DND-41 (cell line): ENCODE results near the gene TMC3.

Experiments used
- ATAC-seq: fragments of 200-7000 bp; cut with Tn5 transposase; 3 replicates; pipeline ENCODE4 v1.9.1; 2021; ENCODE audit warnings: low read depth; ENCODE audit not compliant: insufficient read depth
- DNase-seq: peaks from one replicate; pipeline ENCODE4 v3.0.0-alpha.2; 2020
- H2AFZ ChIP-seq: 2 replicates; pipeline ENCODE4 v1.6.0; 2012; ENCODE audit warnings: low read depth, low read length
- H3K27ac ChIP-seq: 2 replicates; pipeline ENCODE4 v1.5.1; 2012; ENCODE audit warnings: low read length, inconsistent platforms
- H3K27me3 ChIP-seq: fragments of 200-600 bp; sonication (generic); 2 replicates; pipeline ENCODE4 v1.6.0; 2012; ENCODE audit warnings: low read length, mild to moderate bottlenecking, inconsistent platforms; ENCODE audit not compliant: insufficient read depth, poor library complexity
- H3K36me3 ChIP-seq: 2 replicates; pipeline ENCODE4 v1.5.1; 2012; ENCODE audit warnings: low read length, inconsistent platforms; ENCODE audit not compliant: insufficient read depth
- H3K4me1 ChIP-seq: 2 replicates; pipeline ENCODE4 v1.5.1; 2012; ENCODE audit warnings: mild to moderate bottlenecking, low read length; ENCODE audit not compliant: insufficient read depth
- H3K4me2 ChIP-seq: 2 replicates; pipeline ENCODE4 v1.6.0; 2012; ENCODE audit warnings: mild to moderate bottlenecking, moderate library complexity, low read length, inconsistent platforms; ENCODE audit not compliant: insufficient read depth
- H3K4me3 ChIP-seq, 2 experiments: fragments of 200-600 bp in 1 of 2; shearing (Covaris generic) in 1 of 2; 2 replicates each; pipeline ENCODE4 v1.5.1; 2012 to 2016; ENCODE audit warnings: inconsistent platforms in 2 of 2, low read length in 2 of 2, mild to moderate bottlenecking in 2 of 2, low read depth in 1 of 2, moderate library complexity in 1 of 2
- H3K79me2 ChIP-seq: 2 replicates; pipeline ENCODE4 v1.6.0; 2012; ENCODE audit warnings: low read length, inconsistent platforms; ENCODE audit not compliant: insufficient read depth
- H3K9ac ChIP-seq: 2 replicates; pipeline ENCODE4 v1.6.0; 2012; ENCODE audit warnings: low read depth, mild to moderate bottlenecking, inconsistent platforms, low read length, moderate library complexity
- H3K9me3 ChIP-seq: 2 replicates; pipeline ENCODE4 v1.5.1; 2012; ENCODE audit warnings: low read length, moderate library complexity, mild to moderate bottlenecking, inconsistent platforms; ENCODE audit not compliant: insufficient read depth, severe bottlenecking
- H4K20me1 ChIP-seq: 2 replicates; pipeline ENCODE4 v1.6.0; 2012; ENCODE audit warnings: low read length; ENCODE audit not compliant: insufficient read depth
- EZH2 ChIP-seq: IDR thresholded peaks from 3 replicates; pipeline ENCODE4 v1.6.1; 2012; ENCODE audit warnings: borderline replicate concordance, low read depth, mild to moderate bottlenecking, moderate library complexity, low read length, inconsistent platforms; ENCODE audit not compliant: severe bottlenecking
- TF ChIP-seq, protein P1 (sequence below): IDR thresholded peaks from 2 replicates; pipeline ENCODE4 v1.5.1; 2012; ENCODE audit warnings: borderline replicate concordance, low read length, moderate library complexity, mild to moderate bottlenecking; ENCODE audit not compliant: poor library complexity, severe bottlenecking; ENCODE audit errors: extremely low read depth

TMC3 gene

DNA sequence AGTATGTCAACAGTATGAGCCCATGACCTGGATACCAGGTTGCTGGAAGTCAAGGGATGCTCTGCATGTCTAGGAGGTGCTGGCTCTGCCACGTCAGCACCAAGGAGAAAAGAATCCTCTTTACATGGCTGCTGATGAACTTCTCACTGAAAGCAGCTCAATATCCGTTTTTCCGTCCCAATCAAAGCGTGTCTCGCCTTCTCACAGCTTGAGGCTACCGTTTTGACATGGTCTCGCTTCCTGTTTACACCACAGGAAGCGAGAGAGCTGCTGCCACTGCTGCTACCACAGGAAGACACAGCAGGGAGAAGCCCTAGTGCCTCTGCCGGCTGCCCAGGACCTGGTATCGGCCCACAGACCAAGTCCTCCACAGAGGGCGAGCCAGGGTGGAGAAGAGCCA is 77.3 kb downstream of the TMC3 start:
- Histone ChIP-seq H3K9ac (peak overlapping the region; percentile 78), H3K27ac (peak overlapping the region; percentile 99), H3K36me3 (peaks cover 25% of the 10 kb centered on the region), H3K4me3 (peak overlapping the region; percentile 29 to 67; a peak in 3 of 4 replicates), H2AFZ (peak overlapping the region; percentile 63), H3K9me3 (no peaks in the 10 kb centered on the region), H3K4me2 (peak overlapping the region; percentile 76), H3K4me1 (peaks cover 99% of the 10 kb centered on the region), H3K79me2 (peaks cover 74% of the 10 kb centered on the region), H4K20me1 (no peaks in the 10 kb centered on the region), H3K27me3 (no peaks in the 10 kb centered on the region)
- no peak for TF ChIP-seq EZH2
- TF ChIP-seq, protein P1, sequence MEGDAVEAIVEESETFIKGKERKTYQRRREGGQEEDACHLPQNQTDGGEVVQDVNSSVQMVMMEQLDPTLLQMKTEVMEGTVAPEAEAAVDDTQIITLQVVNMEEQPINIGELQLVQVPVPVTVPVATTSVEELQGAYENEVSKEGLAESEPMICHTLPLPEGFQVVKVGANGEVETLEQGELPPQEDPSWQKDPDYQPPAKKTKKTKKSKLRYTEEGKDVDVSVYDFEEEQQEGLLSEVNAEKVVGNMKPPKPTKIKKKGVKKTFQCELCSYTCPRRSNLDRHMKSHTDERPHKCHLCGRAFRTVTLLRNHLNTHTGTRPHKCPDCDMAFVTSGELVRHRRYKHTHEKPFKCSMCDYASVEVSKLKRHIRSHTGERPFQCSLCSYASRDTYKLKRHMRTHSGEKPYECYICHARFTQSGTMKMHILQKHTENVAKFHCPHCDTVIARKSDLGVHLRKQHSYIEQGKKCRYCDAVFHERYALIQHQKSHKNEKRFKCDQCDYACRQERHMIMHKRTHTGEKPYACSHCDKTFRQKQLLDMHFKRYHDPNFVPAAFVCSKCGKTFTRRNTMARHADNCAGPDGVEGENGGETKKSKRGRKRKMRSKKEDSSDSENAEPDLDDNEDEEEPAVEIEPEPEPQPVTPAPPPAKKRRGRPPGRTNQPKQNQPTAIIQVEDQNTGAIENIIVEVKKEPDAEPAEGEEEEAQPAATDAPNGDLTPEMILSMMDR, result peak; percentile 21
- peak; percentile 78 for ATAC-seq
- peak; percentile 86 for DNase-seq

DNA sequence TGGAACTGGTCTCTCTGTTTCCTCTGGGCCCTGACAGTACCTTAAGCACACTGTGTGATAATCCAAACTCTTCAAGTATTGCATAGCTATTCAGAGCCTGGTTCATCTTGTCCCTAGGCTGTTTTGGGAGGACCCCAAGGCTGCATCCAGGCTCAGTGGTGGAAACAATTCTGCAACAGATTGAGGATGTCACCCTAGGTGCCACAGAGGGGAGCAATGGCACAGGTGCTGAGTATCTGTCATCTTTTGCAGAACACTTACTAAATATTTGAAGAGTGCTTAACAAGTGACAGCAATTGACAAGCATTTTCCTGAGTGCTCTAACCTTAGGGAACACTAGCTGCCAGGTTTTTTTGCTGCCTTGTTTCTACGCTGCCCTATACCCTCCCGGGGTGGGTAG is 77.8 kb downstream of the TMC3 start:
- H3K4me2 ChIP-seq, result peak overlapping the region; percentile 76
- peak overlapping the region; percentile 63 for H2AFZ ChIP-seq
- peak overlapping the region; percentile 99 for H3K27ac ChIP-seq

DNA sequence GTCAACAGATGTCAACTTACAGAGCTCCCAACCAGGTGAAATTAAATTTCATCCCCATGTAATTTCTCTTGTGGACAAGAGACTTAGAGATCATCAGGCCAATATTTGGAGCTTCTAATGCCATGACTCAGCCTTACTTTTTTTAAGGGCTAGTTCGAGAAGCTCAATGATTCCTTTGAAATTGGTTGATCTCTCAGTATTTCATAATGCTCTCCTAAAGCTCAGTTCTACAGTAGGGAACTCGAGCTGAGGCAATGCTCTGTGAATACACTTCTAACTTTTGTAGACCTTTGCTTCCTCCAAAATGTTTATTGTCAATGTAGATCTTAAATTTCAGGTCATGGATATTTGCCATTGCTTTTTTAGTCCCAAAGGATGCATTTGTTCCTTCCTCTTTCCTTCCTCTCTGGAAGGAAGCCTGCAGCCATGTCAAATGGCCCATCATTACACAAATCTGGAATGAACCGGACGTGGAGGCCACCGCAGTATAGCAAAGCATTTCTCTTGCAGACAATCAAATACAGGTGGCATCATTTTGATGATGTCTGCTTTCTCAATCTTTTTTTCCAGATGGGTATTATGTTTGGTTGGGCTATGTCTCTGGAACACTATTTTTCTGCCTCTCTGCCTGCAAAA is 78.4 kb downstream of the TMC3 start:
- no peak for TF ChIP-seq EZH2
- TF ChIP-seq, protein P1, result no peak
- no peak for ATAC-seq
- DNase-seq, result no peak
- no peaks in the 10 kb centered on the region for H4K20me1 ChIP-seq
- H3K4me2 ChIP-seq, result peak overlapping the region; percentile 76
- peaks cover 14% of the 10 kb centered on the region for H3K36me3 ChIP-seq
- no peaks in the 10 kb centered on the region for H3K27me3 ChIP-seq
- no peaks in the 10 kb centered on the region for H3K9me3 ChIP-seq
- peak overlapping the region; percentile 63 for H2AFZ ChIP-seq
- H3K4me1 ChIP-seq, result peaks cover 97% of the 10 kb centered on the region
- peak overlapping the region in 1 of 2 experiments; percentile 67; a peak in 2 of 4 replicates for H3K4me3 ChIP-seq
- peak overlapping the region; percentile 78 for H3K9ac ChIP-seq
- peak overlapping the region; percentile 99 for H3K27ac ChIP-seq
- H3K79me2 ChIP-seq, result peaks cover 63% of the 10 kb centered on the region

More for the DNA sequence above, 77.8 kb downstream of the TMC3 start:
- H3K4me3 ChIP-seq, result peak overlapping the region; percentile 11 to 67; a peak in 3 of 4 replicates
- peaks cover 69% of the 10 kb centered on the region for H3K79me2 ChIP-seq
- peaks cover 20% of the 10 kb centered on the region for H3K36me3 ChIP-seq
- H3K4me1 ChIP-seq, result peaks cover 99% of the 10 kb centered on the region
- H3K9me3 ChIP-seq, result no peaks in the 10 kb centered on the region
- peak overlapping the region; percentile 78 for H3K9ac ChIP-seq
- ATAC-seq (no peak), DNase-seq (peak; percentile 32)
- TF ChIP-seq, protein P1, result peak; percentile 10
- TF ChIP-seq EZH2, result no peak
- H4K20me1 ChIP-seq, result no peaks in the 10 kb centered on the region
- no peaks in the 10 kb centered on the region for H3K27me3 ChIP-seq
